GM19239 (cell line): ENCODE data around the gene MRPL36.
"Not testable (repeated sequence)": the region's sequence is repeated elsewhere in the genome, so short reads cannot be mapped to it uniquely, and the experiment has no call there.

Experiments
- DNase-seq: peaks from one replicate; pipeline ENCODE4 v3.0.0; 2011; ENCODE audit warnings: low spot score; ENCODE audit not compliant: insufficient read length
- FAIRE-seq: peaks from 2 replicates; lab custom pipeline; 2011; peaks lifted over from hg19 to GRCh38; lab: Jason Lieb, UNC

MRPL36 gene

DNA sequence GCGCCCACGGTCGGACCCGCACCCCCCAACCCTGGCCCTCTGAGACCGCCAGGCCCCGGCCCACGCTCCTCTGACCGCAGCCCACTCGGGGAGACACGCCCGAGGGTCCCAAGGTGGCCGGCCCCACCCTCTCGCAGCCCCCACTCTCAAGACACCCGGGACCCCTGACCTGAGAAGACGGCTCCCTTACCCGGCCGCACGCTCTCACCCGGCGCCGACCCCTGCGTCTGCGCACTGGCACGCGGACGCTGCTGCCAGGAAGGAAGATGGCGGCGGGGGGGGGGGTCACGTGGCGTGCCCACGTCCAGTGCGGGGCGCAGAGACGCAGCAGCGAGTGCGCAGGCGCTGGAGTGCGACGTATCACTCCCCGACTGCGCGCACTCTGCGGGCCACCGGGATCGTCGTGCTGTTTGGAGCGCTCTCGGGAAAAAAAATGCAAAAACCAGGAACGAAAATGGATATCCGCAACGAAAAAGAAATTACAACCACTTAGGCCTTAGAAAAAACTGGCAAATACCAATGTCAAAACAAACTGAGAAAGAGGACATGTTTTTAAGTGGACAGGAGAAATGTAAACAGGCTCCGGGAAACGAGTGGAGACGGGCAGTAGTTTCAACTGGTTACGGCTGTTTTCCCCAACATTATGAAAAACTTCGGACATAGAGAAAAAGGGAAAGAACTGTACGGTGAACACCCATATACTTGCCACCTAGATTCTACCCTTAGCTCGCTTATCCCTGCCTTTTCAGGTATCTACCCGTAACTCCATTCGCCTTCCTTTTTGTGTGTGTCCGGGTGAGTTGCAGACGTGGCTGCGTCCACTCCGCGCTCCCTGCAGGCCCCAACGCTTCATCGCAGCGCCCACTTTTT, at the start of gene MRPL36:
Gene MRPL36, minus strand, starts transcription at position 236 of the 870 bp plus-strand sequence. CDS start 902 bp downstream, outside the sequence.
- DNase-seq (peak; percentile 87), FAIRE-seq (peak; percentile 21)

DNA sequence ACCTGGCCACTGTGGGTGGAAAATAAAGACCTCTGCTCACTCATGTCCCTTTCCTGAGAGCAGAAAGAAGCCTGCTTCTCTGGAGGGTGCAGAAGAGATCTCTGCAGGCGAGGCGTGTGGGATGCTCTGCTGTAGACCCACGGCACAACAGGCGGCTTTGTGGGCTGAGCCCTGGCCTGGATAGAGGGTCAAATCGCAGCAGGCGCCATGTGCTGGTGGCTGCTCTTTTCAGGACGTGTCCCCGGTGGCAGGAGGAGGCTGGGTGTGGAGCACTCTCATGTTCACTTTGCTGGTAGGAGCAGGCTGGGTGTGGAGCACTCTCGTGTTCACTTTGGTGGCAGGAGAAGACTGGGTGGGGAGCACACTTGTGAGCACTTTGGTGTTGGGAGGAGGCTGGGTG, 48.0 kb upstream of the MRPL36 start:
- no peak for DNase-seq
- no peak for FAIRE-seq

DNA sequence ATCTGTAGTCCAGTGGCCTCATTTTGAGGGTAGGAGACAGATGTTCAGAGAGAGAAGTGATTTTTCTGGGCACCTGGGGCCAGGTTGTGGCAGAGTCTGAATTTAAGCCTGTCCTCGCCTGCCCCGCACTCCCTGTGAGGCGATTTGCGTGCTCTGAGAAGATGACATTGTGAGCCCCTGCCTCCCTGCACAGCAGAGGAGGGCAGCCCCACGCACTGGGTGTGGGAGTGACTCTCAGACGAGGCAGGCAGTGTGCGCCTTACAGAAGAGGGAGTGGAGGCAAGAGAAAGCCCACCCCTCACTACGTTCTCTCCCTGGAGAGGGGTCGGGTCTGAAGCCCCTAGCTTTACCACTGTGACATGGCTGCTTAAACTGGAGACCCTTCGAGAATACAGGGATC, 47.4 kb upstream of the MRPL36 start:
- FAIRE-seq (no peak), DNase-seq (no peak)

DNA sequence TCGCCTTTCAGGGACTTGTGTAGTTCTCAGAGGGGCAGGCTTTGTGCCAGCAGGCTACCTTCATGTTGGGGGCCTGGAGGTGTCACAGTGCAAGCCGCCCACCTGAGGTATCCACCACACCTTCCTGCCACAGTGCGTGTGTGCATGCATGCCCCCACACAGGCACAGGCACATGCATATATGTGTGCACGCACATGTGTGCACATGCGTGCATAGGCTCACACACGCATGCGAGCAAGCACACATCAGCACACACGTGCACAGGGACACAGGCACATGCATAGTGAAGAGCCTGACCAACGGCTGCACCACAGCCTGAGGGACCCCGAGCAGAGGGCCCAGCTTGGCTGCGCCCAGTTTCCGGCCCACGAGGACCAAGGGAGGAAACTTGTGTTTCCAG, 46.9 kb upstream of the MRPL36 start:
- DNase-seq (no peak), FAIRE-seq (no peak)

DNA sequence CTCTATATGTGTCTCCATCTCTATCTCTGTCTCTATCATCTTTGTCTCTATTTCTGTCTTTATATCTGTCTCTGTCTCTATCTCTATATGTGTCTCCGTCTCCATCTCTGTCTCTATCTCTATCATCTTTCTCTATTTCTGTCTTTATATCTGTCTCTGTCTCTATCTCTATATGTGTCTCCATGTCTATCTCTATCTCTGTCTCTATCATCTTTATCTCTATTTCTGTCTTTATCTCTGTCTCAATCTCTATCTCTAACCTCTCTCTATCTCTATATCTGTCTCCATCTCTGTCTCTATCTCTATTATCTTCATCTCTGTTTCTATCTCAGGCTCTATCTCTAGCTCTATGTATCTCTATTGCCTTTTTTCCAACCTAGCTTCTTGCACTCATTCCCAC, 46.1 kb upstream of the MRPL36 start:
- FAIRE-seq (no peak), DNase-seq (no peak)

DNA sequence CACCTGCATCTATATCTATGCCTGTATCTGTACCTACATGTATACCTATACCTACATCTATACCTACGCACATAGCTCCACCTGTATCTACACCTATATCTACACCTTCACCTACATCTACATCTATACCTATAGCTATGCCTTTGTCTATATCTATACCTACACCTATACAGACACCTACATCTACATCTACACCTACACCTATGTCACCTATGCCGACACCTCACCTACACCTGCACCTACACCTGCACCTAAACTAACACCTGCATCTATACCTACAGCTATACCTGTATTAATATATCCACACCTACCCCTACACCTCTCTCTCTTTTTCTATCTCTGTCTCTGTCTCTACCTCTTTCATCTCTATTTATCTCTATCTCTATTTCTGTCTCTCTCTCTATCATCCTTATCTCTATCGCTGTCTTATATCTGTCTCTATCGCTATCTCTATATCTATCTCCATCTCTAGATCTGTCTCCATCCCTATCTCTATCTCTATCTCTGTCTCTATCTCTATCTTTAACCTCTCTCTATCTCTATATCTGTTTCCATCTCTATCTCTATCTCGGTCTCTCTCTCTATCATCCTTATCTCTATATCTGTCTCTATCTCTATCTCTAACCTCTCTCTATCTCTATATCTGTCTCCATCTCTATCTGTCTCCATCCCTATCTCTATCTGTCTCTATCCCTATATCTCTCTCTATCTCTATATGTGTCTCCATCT, 45.2 kb upstream of the MRPL36 start:
- DNase-seq (no peak), FAIRE-seq (no peak)

DNA sequence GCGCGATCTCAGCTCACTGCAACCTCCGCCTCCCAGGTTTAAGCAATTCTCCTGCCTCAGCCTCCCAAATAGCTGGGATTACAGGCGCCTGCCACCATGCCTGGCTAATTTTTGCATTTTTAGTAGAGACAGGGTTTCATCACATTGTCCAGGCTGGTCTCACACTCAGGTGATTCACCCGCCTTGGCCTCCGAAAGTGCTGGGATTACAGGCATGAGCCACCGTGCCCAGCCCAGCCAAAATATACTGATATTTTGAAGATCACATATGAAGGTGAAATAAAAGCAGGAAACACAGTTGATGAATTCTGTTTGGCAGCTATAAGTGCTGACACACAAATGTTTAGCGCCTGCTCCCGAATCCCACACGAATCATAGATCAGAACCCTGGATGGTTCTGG, 44.1 kb upstream of the MRPL36 start:
- FAIRE-seq, DNase-seq: not testable (repeated sequence)

DNA sequence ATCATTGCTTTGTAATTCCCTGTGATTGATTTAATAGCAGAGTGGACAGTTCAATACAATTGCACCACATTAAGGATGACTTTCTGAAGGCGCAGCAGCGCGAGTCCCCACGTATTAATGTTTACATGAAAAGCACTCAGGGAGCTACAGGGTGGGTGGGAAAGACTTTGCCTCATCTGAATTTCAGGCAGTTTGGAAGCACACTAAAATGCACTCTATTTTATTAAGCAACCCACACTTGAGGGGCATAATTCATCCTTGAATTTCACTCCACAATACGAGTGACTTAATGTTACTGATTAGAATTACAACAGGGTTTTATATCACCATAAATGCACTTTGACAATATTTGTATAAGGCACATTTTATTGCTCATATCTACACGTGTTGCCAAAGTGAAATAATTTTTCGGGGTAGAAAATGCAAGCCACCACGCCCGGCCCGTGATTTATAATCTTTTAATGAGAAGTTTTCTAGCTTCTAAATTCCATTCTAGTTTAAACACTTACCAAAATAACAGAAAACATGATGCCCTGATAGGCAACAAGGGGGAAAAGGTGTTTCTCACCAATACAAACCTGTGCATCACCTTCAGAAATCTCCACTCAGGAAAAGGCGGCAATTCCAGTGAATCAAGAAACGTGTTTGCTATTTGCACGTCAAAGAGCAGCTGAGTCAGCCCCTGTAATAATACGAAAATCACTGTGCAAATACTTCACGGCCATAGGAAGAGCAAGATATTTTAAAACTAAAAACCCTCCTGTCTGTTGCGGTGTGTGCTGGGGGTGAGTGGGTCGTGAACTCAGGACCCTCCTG, 42.6 kb upstream of the MRPL36 start:
- DNase-seq (no peak), FAIRE-seq (no peak)

DNA sequence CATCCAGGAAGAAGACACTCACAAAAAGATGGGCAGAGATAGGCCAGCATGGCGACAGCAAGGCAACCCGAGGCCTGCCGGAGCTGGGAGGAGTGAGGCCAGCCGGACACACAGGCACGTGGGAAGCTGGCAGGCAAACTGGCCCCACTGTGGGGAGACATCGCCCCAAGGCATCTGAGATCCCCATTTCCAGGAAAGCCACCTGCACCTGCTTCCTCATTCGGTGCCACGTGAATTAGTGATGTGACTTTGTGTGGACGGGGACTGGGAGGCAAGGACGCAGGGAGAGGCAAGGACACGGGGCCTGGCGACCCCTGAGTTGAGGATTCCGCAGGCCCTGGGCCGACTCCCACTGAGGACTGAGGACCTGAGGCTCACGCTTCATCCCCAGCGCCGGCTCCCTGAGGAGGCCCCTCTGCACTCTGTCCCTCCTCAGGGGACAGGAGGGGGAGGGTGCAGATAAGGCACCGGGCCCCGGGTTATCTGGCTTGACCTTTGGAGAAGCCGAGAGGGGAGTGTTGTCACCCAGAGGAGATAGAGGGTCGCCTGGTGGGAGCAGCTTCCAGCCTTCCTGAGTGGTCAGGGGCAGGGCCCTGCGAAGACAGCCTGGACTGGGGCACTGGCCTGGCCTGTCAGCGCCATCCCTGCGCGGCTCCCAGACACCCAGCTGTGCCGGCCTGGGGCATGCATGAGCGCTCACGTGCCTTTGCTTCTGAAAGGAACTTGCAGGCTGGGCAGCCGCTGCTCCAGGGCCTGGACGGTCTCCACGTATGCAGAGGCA, 41.3 kb upstream of the MRPL36 start:
- DNase-seq (no peak), FAIRE-seq (no peak)

DNA sequence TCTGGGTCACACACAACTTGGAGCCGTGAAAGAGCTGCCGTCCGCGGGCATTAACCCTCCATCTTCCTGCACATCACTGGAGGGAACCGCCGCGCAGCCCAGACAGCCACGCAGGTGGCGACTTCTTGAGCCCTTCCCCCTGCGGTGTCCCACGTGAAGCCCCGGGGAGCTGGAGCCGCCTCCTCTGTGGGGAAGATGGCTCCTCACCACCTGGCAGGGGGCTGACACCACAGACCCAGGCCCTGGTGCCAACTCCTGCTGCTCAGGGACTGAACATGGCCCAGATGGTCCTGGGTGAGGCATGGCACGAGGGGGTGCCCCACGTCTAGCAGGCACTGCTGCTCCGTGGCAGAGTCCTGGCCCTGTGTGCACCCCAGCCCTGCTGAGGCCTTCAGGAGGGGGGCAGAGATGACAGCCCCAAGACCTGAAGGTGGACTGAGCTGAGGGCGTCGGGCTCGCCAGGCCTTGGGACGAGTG, 40.5 kb upstream of the MRPL36 start:
- FAIRE-seq (no peak), DNase-seq (no peak)

DNA sequence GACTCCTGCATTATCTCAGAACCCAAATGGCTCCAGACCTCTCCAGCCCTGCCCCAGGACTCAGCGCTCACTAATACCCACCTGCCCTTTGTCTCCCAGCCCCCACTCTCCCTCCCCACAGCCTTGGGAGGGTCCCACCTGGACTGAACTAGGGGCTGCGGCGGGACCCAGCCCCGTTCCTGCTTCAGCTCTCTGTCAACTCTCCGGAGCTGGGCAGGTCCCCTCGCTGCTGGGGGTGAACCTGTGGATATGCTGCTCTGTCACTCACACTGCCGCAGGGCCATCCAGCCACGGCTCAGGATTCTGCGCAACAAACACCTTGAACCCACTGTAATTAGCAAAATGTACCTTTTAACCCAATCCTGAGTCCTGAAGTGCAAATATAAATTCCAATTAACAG, 38.4 kb upstream of the MRPL36 start:
- no peak for DNase-seq
- no peak for FAIRE-seq

DNA sequence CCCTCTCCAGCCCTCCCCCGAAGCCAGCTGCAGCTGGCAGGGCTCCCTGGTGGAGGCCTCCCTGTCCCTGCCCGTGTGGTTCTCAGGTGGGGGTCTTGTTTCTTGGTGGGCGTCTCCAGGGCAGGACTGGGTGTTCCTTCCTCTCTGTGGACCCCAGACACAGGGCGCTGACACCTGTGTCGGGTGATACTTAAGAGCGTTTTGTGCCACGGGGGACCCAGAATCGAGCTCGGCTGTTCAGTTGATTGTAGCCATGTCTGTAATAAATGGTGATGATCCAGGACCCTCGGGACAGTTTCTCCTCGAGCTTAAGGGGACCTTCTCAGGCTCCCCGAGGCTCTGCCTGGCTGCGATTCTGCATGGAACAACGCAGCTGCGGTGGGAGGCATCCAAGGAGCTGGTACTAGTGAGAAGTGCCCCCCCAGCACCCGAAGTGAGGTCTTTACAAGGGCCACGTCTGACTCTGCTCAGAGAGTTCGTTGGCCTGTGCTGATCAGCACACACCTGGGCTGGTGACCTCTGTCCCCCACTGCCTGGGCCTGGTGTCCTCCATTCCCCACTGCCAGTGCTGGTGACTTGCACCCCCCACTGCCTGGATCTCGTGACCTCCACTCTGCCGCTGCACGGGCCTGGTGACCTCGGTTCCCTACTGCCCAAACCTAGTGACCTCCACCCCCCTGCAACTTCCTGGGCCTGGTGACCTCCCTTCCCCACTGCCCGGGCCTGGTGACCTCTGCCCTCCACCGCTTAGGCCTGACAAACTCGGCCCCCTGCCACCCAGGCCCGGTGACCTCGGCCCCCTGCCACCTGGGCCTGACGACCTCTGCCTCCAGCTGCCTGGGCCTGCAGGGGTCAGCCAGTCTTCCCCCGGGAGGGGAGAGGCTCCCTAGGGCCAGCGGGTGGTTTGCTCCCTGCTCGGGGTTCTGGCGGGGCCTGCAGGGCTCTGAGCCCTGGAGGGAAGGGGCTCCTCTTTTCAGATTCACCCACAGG, 37.5 kb upstream of the MRPL36 start:
- no peak for FAIRE-seq
- no peak for DNase-seq

DNA sequence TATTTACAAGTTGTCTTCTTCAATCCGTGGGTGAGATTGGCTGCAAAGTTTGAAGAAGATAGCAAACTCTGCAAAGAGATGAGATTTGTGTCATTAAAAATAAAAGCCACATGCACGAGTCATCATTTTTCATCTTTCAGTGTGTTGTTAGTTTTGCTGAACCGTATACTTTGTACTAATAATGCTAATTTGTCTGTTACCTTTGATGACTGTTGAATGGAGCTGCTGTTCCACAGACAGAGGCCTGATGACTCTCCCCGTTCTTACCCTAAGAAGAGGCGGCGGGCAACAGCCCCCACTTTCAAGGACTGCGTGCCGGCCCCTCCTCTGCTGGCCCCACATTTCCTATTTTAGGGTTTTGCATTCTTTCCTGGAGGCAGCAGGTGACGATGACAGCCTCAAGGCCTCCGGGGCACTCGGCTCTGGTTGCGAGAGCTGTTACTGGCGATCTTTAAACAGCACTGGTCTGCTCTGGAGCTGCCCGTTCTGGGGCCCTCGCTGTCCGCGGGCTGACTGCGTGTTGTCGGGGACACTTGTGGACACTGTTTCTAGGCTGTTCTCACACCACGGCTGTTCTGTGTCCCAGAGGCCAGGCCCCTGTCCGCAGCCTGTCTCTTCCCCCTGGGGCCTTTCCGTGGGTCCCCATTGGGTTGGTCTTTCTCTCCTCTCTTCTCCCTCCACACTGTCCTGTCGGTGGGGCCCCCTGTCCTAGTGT, 36.7 kb upstream of the MRPL36 start:
- DNase-seq (no peak), FAIRE-seq (no peak)

DNA sequence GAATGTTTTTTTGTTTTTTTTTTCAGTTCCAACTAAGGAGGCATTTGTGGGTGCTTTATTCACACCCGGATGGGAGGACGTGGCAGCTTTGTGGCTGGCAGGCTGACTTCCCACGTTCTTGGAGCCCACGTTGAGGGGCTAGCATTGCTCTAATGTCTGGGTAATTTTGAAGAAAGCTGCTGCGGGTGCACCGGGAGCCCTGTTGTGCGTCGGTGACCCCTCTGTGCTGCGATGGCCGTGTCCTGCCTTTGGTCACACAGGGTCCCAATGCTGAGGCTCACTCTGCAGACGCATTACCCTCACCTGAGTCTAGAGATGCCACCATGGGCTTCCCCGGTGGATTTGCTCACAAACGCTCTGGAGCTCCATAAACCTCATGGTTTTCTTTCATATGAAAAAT, 35.8 kb upstream of the MRPL36 start:
- FAIRE-seq: no peak
- no peak for DNase-seq

DNA sequence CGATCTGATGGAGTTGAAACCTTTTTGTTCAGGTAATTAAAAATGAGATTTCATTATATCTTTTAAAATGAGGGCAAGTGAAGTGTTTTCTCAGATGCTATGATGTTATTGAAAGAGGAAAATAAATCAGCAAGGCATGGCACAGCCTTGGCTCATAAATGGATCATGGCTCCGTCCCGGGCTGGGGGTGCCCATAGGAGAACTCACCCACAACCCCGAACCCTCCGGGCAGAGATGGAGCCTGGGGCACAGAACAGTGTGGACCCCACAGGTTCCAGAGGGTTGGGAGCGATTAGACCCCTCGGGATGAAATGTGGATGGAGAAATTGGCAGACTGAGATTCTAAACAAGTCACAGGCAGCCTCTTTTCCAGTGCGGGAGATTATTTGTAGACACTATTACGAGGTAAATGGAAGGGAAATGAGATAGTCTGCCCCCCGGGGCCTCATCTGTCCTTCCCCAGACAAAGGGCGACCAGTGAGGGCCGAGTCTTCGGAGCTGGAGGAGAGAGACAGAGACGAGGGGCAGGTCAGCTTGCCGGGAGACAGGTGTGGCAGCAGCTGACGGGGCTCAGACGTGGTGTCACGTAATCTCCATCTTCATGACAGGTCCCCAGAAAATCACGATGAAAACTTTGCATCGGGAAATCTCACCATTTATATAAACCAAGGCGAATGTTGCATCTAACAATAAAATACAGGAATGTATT, 35.2 kb upstream of the MRPL36 start:
- FAIRE-seq (no peak), DNase-seq (no peak)

DNA sequence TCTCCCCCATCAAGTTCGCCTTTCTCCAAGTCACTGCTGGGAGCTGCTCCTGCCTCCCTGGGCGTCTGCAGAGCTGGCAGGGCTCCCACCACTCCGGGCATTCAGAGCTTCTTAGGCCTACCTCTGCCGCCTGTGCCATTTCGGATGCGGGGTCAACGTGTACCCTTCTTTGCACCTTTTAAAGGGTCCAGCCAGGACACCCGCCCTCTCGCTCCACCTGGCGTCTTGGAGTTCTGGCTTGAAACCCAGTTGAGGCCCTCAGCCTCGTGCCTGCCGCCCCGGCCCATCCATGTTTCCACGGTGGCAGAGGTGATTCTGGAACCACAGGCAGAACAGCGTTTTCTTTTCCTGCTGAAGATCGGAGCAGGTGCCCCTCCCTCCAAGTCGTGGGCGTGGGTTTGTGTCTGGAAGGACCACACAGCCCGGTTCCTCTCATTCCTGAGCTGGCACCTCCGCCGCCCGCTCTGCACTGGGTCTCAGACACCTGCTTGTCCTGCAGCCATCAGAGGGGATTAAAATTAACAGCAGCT, 34.5 kb upstream of the MRPL36 start:
- FAIRE-seq (no peak), DNase-seq (no peak)
